GM18873 (cell line): ENCODE data around the gene TLR1.
"Not testable (repeated sequence)": the region's sequence is repeated elsewhere in the genome, so short reads cannot be mapped to it uniquely, and the experiment has no call there.

Experiments
- ATAC-seq: cut with Tn5 transposase; IDR thresholded peaks from one replicate; pipeline ENCODE4 v1.9.1; 2021; ENCODE audit warnings: mild to moderate bottlenecking, moderate library complexity, moderate number of reproducible peaks; ENCODE audit not compliant: unreplicated experiment, low FRiP score

TLR1 gene

GRCh38 chr4:38780833-38781484 is 23.6 kb downstream of the TLR1 start:
- no peak for ATAC-seq

GRCh38 chr4:38779790-38780189 is 24.8 kb downstream of the TLR1 start:
- no peak for ATAC-seq

GRCh38 chr4:38777925-38778324 is 26.7 kb downstream of the TLR1 start:
- ATAC-seq = not testable (repeated sequence)

- ATAC-seq = no peak
These were observed 29.3 kb downstream of the TLR1 start for GRCh38 chr4:38775326-38775725.

GRCh38 chr4:38774181-38774955 is 30.2 kb downstream of the TLR1 start:
- no peak for ATAC-seq

GRCh38 chr4:38770281-38770680 is 34.3 kb downstream of the TLR1 start:
- not testable (repeated sequence) for ATAC-seq

GRCh38 chr4:38769857-38770256 is 34.7 kb downstream of the TLR1 start:
- ATAC-seq = no peak

- no peak for ATAC-seq
These were observed 35.1 kb downstream of the TLR1 start for GRCh38 chr4:38769441-38769840.

GRCh38 chr4:38768968-38769394 is 35.6 kb downstream of the TLR1 start:
- ATAC-seq = no peak

GRCh38 chr4:38766940-38767339 is 37.7 kb downstream of the TLR1 start:
- not testable (repeated sequence) for ATAC-seq

- no peak for ATAC-seq
These were observed 39.2 kb downstream of the TLR1 start for GRCh38 chr4:38765382-38765781.

- ATAC-seq = no peak
These were observed 40.3 kb downstream of the TLR1 start for GRCh38 chr4:38764277-38764676.

- ATAC-seq = no peak
These were observed 42.0 kb downstream of the TLR1 start for GRCh38 chr4:38762560-38762959.

- no peak for ATAC-seq
These were observed 44.8 kb downstream of the TLR1 start for GRCh38 chr4:38759790-38760122.

GRCh38 chr4:38759113-38759789 is 45.3 kb downstream of the TLR1 start:
- ATAC-seq = no peak

- ATAC-seq = no peak
These were observed 46.5 kb downstream of the TLR1 start for GRCh38 chr4:38757945-38758600.

- ATAC-seq = no peak
These were observed 51.4 kb downstream of the TLR1 start for GRCh38 chr4:38752941-38753806.

GRCh38 chr4:38752372-38752940 is 52.1 kb downstream of the TLR1 start:
- ATAC-seq = peak; percentile 99

- ATAC-seq = no peak
These were observed 53.1 kb downstream of the TLR1 start for GRCh38 chr4:38751341-38752010.
